Measurements from ENCODE around the gene FBXO36.

FBXO36 gene

DNA sequence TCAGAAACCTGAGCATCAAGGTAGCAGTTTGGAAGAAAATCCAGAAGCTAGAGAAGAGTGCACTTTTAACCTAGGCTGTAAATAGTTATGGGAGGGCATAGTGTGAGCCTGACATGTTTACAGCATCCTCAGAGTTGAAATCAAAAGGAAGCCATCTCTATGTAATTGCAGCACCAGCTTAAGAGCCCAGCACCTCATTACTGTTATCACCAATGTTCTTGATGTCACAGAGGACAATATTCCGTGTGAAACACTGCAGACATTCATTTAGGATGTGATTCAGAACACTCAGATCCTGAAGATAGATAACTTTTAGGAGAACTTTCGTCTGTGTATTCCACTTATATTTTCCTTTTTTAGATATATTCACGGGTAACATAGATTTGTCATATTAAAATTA lies 48.1 kb downstream of the FBXO36 start:
- DNase-seq (ENCODE audit: insufficient read length, low spot score), result no peak
- no peak for TF ChIP-seq POLR2A (IDR thresholded peaks at IDR 0.05; ENCODE audit: low read depth, low read length)
- no peak for FAIRE-seq

GRCh38 chr2:229971298-229971790 lies 49.0 kb downstream of the FBXO36 start:
- TF ChIP-seq POLR2A (IDR thresholded peaks at IDR 0.05; ENCODE audit: low read depth, low read length), result no peak
- FAIRE-seq (no peak), DNase-seq (ENCODE audit: insufficient read length, low spot score) (no peak)

DNA sequence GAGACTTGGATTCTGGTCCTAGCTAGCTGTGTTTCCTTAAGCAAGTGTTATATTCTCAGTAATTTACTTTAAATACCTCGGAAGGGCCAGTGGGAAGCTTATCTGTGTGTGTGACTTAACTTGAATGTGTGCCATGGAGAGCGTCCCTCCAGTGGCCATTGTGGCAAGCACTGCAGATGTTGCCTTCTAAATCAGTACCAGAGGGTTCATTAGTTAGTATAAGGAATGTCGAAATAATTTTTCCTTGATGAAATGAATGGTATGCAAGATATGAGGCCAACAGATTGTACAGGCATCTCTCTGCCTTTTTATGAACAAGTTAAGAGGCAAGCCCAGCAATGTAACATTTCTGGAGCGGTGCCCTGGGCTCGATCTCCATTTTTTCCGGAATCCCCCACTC lies 52.0 kb downstream of the FBXO36 start:
- no peak for DNase-seq (ENCODE audit: insufficient read length, low spot score)
- FAIRE-seq, result no peak
- TF ChIP-seq POLR2A (IDR thresholded peaks at IDR 0.05; ENCODE audit: low read depth, low read length), result no peak

DNA sequence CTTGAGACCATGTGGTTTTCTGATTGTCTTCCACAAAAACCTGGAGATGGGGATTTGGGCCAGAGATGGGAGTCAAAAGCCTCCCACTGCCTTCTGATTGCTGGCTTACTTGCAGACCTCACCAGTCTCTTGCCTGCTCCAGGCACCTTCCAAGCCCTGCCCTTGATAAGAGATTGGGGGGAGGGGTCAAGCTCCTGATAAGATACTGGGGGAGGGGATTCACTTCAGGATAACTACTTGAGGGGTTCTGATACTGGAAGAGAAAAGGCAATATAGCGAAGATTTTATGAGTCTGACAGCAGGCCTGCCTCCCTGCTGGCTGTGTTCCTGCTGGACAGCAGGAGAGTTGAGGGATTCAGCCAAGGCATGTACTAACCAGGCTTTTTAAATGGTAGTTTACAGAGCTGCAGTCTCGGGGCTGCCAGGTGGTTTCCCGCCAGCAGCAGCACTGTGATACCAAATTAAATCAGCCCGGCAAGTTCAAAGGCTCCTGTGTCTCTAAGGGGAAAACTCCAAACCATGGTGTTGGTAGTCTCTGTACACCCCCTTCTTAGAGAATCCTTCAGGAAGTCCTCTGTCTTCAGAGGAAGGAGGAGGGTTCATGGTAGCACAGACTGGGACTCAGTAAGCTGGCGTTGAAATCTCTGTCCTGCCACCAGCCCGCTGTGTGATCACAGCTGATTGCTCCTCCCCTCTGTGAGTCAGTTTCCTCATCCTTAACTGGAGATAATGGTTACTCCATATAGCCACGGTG lies 58.3 kb downstream of the FBXO36 start:
- TF ChIP-seq POLR2A (IDR thresholded peaks at IDR 0.05; ENCODE audit: low read depth, low read length), result no peak
- FAIRE-seq (peak; percentile 96), DNase-seq (ENCODE audit: insufficient read length, low spot score) (peak; percentile 74)

DNA sequence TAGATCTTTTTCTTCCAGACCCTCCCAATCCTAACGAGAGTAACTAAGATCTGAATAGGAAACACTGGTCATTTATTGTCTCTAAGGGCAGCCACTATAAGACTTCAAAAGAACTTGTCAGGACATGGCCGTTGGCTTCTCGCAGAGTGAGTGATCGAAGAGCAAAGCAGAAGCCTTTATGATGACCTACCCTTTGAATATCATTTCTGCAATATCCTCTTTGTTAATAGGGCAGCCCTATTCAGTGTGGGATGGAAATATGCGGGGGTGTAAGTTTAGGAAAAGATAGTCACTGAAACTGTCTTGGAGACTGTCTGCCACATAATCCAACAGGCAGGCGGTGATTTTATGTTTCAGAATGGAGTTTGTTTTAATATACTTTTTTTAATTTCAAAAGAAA lies 70.9 kb downstream of the FBXO36 start:
- no peak for TF ChIP-seq POLR2A (IDR thresholded peaks at IDR 0.05; ENCODE audit: low read depth, low read length)
- FAIRE-seq (no peak), DNase-seq (ENCODE audit: insufficient read length, low spot score) (no peak)

DNA sequence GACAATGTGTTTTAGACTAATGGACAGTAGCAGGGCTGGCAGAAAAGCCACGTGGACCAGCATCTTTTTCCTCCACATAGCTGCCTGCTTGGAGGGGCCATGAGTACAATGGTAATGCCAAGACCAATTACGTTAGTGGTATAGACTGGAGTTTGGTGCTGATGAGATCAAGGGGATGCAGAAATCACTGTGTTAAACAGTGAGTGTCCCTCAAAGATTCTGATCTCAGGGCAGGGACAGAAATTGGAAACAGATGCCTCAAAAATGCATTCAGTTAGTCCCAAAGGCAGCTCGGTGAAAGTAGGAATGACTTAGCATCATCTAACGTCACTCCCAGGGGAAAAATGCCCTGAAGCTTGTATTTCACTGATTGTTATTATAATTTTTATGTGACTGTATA lies 74.0 kb downstream of the FBXO36 start:
- no peak for DNase-seq (ENCODE audit: insufficient read length, low spot score)
- FAIRE-seq, result no peak
- TF ChIP-seq POLR2A (IDR thresholded peaks at IDR 0.05; ENCODE audit: low read depth, low read length), result no peak

- TF ChIP-seq POLR2A (IDR thresholded peaks at IDR 0.05; ENCODE audit: low read depth, low read length), result no peak
- FAIRE-seq (no peak), DNase-seq (ENCODE audit: insufficient read length, low spot score) (no peak)
Measured at GRCh38 chr2:229997565-229997964, 75.3 kb downstream of the FBXO36 start.

DNA sequence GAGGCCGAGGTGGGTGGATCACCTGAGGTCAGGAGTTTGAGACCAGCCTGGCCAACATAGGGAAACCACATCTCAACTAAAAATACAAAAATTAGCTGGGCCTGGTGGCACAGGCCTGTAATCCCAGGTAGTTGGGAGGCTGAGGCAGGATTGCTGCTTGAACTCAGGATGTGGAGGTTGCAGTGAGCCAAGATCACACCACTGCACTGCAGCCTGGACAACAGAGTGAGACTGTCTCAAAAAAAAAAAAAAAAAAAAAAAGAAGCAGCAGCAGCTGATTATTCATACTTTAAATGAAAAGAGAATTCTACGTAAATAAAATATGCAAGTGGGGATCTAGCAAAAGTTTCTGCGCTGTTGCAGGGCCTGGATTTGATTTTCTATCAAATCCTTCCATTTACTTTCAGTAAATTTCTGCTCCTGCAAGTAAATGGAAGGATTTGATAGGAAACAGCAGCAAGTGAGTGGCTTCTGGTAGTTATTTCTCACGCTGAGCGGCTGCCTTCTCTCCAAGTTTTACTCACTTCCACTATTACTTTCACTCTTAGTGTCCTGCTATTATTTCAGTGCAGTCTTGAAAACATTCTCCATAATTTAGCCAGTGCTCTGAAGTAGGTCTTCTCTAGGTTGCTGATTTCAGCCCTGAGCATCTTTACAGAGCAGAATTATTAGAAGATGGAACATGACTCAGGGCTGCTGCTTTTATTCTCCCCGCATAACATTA lies 78.0 kb downstream of the FBXO36 start:
- TF ChIP-seq POLR2A (IDR thresholded peaks at IDR 0.05; ENCODE audit: low read depth, low read length), result no peak
- no peak for DNase-seq (ENCODE audit: insufficient read length, low spot score)
- no peak for FAIRE-seq

DNA sequence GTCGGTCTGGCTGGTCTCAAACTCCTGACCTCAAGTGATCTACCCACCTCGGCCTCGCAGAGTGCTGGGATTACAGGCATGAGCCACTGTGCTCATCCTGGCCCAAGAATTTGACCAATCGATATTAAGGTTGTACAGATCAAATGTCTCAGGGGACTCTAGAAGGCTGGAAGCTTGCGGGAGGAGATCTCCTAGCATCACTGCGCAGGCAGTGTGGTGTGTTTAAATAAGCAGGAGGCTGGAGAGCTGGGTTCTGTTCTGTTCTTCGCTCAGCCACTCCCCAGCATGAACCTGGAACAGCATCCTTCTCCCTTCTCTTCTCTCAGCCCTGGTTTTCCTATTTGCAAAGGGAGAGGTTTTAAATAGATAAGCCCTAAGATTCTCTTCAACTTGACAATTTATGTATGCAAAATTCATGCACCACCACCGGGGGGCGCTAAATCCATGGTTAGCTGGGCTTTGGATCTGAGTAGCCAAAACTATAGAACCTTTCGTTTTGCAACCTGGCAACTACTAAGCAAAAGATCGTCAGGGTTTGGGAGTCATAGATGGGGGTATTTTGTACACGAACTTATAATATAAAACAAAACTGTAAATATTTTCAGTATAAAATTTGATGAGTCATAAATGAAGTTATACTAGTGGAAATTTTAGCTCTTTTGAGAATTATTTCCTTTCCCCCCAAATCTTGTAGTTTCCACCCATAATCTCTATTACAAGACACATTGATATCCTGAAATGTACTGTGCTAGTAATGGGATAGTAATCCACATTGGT lies 85.8 kb downstream of the FBXO36 start:
- TF ChIP-seq POLR2A (IDR thresholded peaks at IDR 0.05; ENCODE audit: low read depth, low read length), result no peak
- FAIRE-seq, result no peak
- peak; percentile 41 for DNase-seq (ENCODE audit: insufficient read length, low spot score)

- FAIRE-seq, result no peak
- DNase-seq (ENCODE audit: insufficient read length, low spot score), result no peak
- no peak for TF ChIP-seq POLR2A (IDR thresholded peaks at IDR 0.05; ENCODE audit: low read depth, low read length)
Measured at GRCh38 chr2:230008708-230009066, 86.4 kb downstream of the FBXO36 start.

DNA sequence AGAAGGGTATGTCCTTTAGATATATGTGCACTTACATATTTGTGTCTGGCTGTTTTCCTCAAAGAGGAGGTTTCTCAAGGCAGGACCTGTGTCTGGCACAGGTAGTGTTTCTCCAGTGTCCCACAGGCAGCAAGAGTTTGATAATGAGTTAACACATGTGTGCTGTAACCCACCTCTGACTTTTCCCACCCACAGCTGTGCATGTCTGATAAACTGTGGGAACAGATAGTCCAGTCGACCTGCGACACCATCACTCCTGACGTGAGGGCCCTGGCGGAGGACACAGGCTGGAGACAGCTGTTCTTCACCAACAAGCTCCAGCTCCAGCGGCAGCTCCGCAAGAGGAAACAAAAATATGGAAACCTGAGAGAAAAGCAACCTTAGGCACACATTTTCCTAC lies 88.2 kb downstream of the FBXO36 start:
- FAIRE-seq, result no peak
- no peak for DNase-seq (ENCODE audit: insufficient read length, low spot score)
- TF ChIP-seq POLR2A (IDR thresholded peaks at IDR 0.05; ENCODE audit: low read depth, low read length), result no peak

- no peak for TF ChIP-seq POLR2A (IDR thresholded peaks at IDR 0.05; ENCODE audit: low read depth, low read length)
- DNase-seq (ENCODE audit: insufficient read length, low spot score) (no peak), FAIRE-seq (no peak)
Measured at GRCh38 chr2:230011617-230012016, 89.3 kb downstream of the FBXO36 start.

DNA sequence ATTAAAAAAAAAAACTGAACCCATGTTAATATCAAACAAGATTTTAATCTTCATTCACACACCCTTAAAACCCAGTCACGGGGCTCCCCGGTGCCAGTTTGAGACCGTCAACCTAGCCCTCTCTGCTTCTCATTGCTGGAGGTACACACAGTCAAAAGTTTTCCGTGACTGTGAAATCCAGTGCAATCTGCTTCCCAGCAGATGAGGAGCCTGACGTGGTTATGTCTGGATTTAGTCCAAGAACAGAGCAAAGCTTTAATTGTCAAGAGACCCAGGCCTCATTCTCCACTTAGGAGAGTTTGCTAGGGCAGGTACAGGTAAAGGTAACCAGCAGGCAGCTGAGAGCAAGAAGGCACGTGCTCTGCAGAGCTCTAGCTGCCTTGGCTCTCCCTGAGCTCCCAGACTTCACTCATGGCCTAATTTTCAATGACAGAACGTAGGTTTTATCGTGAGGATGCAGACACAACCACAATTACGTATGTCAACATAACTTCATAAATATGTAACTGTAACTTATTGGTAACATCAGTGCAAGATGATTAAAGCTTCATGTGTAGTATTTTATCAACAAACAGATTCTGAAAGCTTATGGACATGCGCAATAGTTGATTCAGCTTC lies 90.1 kb downstream of the FBXO36 start:
- FAIRE-seq, result no peak
- no peak for TF ChIP-seq POLR2A (IDR thresholded peaks at IDR 0.05; ENCODE audit: low read depth, low read length)
- no peak for DNase-seq (ENCODE audit: insufficient read length, low spot score)

DNA sequence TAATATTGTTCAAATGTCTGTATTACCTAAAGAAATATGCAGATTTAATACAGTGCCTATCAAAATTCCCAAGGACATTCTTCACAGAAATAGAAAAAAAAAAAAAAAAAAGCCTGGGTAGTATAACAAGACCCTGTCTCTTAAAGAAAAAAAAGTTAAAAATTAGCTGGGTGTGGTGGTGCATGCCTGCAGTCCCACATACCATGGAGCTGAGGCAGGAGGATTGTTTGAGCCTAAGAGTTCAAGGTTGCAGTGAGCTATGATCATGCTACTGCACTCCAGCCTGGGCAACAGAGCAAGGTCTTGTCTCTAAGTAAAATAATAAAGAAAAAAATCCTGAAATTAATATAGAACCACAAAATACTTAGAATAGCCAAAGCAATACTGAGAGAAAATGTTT lies 94.5 kb downstream of the FBXO36 start:
- DNase-seq (ENCODE audit: insufficient read length, low spot score), result no peak
- TF ChIP-seq POLR2A (IDR thresholded peaks at IDR 0.05; ENCODE audit: low read depth, low read length), result no peak
- FAIRE-seq, result no peak
